Ishikawa (cell line): ENCODE measurements around the gene CTTNBP2.

Source experiments
- CEBPB ChIP-seq: IDR thresholded peaks from 2 replicates; pipeline ENCODE4 v1.6.1; 2012
- CREB1 ChIP-seq: IDR thresholded peaks from 2 replicates; pipeline ENCODE4 v1.6.1; 2012; ENCODE audit warnings: low read depth
- EGR1 ChIP-seq: IDR thresholded peaks from 2 replicates; pipeline ENCODE4 v1.6.1; 2012
- EP300 ChIP-seq: IDR thresholded peaks from 2 replicates; pipeline ENCODE4 v1.6.1; 2012; ENCODE audit warnings: borderline replicate concordance
- MAX ChIP-seq: IDR thresholded peaks from 2 replicates; pipeline ENCODE4 v1.6.1; 2012
- NFIC ChIP-seq: IDR thresholded peaks from 2 replicates; pipeline ENCODE4 v1.6.1; 2012
- RAD21 ChIP-seq: IDR thresholded peaks from 2 replicates; pipeline ENCODE4 v1.6.1; 2012; ENCODE audit warnings: low read depth
- REST ChIP-seq: IDR thresholded peaks from 2 replicates; pipeline ENCODE4 v1.6.1; 2012; ENCODE audit warnings: low read depth, mild to moderate bottlenecking
- TCF12 ChIP-seq: IDR thresholded peaks from 2 replicates; pipeline ENCODE4 v1.6.1; 2012; ENCODE audit warnings: low read depth
- YY1 ChIP-seq: IDR thresholded peaks from 2 replicates; pipeline ENCODE4 v1.6.1; 2012; ENCODE audit warnings: low read depth
- TF ChIP-seq, protein P1 (sequence below): IDR thresholded peaks from 2 replicates; pipeline ENCODE4 v1.6.1; 2012

GRCh38 chr7:117776224-117776623, 97.0 kb downstream of the CTTNBP2 start:
- TF ChIP-seq EP300 (no peak), REST (no peak), YY1 (no peak), RAD21 (no peak), CREB1 (no peak), EGR1 (no peak), TCF12 (no peak), MAX (no peak), NFIC (no peak), CEBPB (no peak)
- TF ChIP-seq, protein P1, sequence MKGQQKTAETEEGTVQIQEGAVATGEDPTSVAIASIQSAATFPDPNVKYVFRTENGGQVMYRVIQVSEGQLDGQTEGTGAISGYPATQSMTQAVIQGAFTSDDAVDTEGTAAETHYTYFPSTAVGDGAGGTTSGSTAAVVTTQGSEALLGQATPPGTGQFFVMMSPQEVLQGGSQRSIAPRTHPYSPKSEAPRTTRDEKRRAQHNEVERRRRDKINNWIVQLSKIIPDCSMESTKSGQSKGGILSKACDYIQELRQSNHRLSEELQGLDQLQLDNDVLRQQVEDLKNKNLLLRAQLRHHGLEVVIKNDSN = no peak
